Measurements from ENCODE around the gene ZNF610. TPM values are rescaled to one million over a fixed set of nuclear protein-coding genes. Genes with fewer than 3 reads are reported as not detected.
A peak's percentile ranks its signal among the peaks of the same experiment; 100 is the strongest.

Gene ZNF610
- total and polyA plus RNA-seq, 2 of the 13 experiments (the other 11 are each of a cell fraction or from before 2014, with no cell fraction given), result 0.32 to 0.69 TPM

DNA sequence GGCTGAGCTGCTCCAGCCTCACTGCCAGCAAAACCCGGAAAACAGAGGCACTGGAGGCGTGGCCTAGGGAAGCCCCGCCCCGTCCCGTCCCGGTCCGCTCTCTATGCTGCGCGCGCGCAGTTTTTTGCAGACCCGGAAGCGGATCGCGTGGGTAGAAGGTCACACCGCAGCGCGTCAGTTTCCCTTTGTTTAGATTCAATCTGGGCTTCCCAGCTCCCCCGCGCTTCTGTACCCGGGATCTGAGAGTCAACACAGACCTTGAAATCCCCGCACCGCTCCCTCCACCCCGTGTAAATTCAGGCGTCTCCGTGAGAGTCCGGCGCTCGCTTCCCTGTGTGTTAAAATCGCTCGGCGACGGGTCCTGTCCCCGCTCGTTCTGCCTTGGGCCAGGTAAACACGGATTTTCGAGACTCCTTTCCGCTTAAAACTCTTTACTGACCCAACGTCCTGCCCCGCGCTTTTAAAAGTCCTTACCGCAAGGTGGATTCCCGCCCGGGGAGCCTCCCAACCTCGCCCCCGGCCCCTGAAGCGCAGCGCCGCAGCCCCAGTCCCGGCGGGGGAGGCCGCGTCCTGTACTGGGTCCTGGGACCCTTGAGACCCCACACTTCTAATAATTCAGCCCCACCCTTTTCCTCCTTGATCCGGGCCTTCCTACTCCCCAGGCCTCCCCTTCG lies at the start of gene ZNF610 (continued):
- no peak for TF ChIP-seq ZNF460 (CRISPR knock-in tag; IDR thresholded peaks at IDR 0.05; ENCODE audit: borderline replicate concordance)
- no peak for TF ChIP-seq ZBTB21 (CRISPR knock-in tag; IDR thresholded peaks at IDR 0.05)
- TF ChIP-seq, protein P1, sequence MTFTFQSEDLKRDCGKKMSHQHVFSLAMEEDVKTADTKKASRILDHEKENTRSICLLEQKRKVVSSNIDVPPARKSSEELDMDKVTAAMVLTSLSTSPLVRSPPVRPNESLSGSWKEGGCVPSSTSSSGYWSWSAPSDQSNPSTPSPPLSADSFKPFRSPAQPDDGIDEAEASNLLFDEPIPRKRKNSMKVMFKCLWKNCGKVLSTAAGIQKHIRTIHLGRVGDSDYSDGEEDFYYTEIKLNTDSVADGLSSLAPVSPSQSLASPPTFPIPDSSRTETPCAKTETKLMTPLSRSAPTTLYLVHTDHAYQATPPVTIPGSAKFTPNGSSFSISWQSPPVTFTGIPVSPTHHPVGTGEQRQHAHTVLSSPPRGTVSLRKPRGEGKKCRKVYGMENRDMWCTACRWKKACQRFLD (CRISPR knock-in tag; IDR thresholded peaks at IDR 0.05; ENCODE audit: borderline replicate concordance), result 0 out of 2 replicates have a peak, but pooled peaks have one; percentile 33
- no peak for TF ChIP-seq ZNF788 (CRISPR knock-in tag; IDR thresholded peaks at IDR 0.05; ENCODE audit: borderline replicate concordance)
- no peak for TF ChIP-seq AKNA (CRISPR knock-in tag; IDR thresholded peaks at IDR 0.05; ENCODE audit: borderline replicate concordance)
- TF ChIP-seq ZNF761 (CRISPR knock-in tag; conservative IDR thresholded peaks at IDR 0.05), result no peak
- no peak for TF ChIP-seq PRPF4 (IDR thresholded peaks at IDR 0.05; ENCODE audit: low read depth, low read length, poor library complexity, severe bottlenecking)
- TF ChIP-seq POLR2G (IDR thresholded peaks at IDR 0.05; ENCODE audit: low read depth, low read length), result peak; percentile 43
- TF ChIP-seq ZNF614 (CRISPR knock-in tag; IDR thresholded peaks at IDR 0.05; ENCODE audit: borderline replicate concordance), result no peak
- TF ChIP-seq ZNF678 (CRISPR knock-in tag; IDR thresholded peaks at IDR 0.05), result no peak
- TF ChIP-seq, protein P2, sequence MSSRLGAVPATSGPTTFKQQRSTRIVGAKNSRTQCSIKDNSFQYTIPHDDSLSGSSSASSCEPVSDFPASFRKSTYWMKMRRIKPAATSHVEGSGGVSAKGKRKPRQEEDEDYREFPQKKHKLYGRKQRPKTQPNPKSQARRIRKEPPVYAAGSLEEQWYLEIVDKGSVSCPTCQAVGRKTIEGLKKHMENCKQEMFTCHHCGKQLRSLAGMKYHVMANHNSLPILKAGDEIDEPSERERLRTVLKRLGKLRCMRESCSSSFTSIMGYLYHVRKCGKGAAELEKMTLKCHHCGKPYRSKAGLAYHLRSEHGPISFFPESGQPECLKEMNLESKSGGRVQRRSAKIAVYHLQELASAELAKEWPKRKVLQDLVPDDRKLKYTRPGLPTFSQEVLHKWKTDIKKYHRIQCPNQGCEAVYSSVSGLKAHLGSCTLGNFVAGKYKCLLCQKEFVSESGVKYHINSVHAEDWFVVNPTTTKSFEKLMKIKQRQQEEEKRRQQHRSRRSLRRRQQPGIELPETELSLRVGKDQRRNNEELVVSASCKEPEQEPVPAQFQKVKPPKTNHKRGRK (CRISPR knock-in tag; IDR thresholded peaks at IDR 0.05), result no peak
- no peak for TF ChIP-seq SOX13 (IDR thresholded peaks at IDR 0.05)
- TF ChIP-seq SOX13 (CRISPR knock-in tag; conservative IDR thresholded peaks at IDR 0.05 in 1 of 2, IDR thresholded peaks at IDR 0.05 in 1 of 2), result no peak
- TF ChIP-seq MLLT10 (CRISPR knock-in tag; IDR thresholded peaks at IDR 0.05), result no peak
- TF ChIP-seq ZNF251 (CRISPR knock-in tag; IDR thresholded peaks at IDR 0.05), result no peak
- TF ChIP-seq, protein P3, sequence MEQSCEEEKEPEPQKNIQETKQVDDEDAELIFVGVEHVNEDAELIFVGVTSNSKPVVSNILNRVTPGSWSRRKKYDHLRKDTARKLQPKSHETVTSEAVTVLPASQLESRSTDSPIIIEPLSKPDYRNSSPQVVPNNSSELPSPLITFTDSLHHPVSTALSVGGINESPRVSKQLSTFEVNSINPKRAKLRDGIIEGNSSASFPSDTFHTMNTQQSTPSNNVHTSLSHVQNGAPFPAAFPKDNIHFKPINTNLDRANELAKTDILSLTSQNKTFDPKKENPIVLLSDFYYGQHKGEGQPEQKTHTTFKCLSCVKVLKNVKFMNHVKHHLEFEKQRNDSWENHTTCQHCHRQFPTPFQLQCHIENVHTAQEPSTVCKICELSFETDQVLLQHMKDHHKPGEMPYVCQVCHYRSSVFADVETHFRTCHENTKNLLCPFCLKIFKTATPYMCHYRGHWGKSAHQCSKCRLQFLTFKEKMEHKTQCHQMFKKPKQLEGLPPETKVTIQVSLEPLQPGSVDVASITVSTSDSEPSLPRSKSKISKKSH (CRISPR knock-in tag; IDR thresholded peaks at IDR 0.05; ENCODE audit: borderline replicate concordance), result no peak
- TF ChIP-seq TBX2 (CRISPR knock-in tag; IDR thresholded peaks at IDR 0.05; ENCODE audit: borderline replicate concordance), result no peak
- TF ChIP-seq NFE2 (CRISPR knock-in tag; IDR thresholded peaks at IDR 0.05), result no peak
- TF ChIP-seq KAT8 (CRISPR knock-in tag; IDR thresholded peaks at IDR 0.05), result peak; percentile 57; the same call in 1 of the 2 replicates
- TF ChIP-seq GLI4 (CRISPR knock-in tag; IDR thresholded peaks at IDR 0.05; ENCODE audit: borderline replicate concordance), result no peak
- TF ChIP-seq ELF1 (CRISPR knock-in tag; IDR thresholded peaks at IDR 0.05), result peak; percentile 91

All from HepG2 (cell line).